ENCODE measurements around the gene SGCD.

Gene SGCD

DNA sequence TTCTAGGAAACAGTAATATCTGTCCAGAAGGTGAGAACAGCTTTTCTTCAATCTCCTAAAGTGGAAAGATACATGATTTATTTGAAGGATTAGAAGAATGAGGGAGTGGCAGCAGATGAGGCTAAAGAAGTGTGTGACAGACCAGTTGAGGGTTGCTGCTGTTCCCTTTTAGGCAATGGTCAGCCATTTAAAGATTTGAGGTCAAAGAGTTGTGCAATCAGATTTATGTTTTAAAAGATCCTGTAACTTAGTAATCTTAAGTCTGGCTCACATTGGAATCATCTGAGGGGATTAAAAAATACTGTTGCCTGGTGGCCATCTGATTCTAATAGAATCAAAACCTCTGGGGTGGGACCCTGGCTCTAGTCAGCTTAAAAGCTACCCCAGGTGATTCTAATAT lies 4.3 kb upstream of the SGCD start:
- ATAC-seq: no peak
- TF ChIP-seq ZFP3 (CRISPR knock-in tag; IDR thresholded peaks at IDR 0.05): no peak

DNA sequence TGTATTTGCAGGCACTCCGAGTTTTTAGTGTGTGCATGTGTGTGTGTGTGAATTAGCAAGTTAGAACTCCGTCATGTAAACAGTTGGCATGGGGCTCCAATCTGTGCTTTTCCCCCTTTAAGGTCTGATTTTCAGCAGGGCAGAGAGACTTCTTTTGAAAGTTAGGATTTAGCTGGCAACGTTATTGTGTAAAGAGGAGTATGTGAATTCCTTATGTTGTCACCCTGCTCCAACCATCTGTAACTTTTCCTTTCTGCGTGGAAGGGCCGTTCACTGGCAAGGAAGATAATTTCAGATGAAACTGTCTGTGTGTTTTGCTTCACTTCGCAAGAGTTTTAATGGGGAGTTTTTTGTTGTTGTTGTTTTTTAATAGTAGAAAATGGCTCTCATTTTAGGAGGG lies 332 bp downstream of the SGCD start:
- no peak for TF ChIP-seq PPARA (CRISPR knock-in tag; IDR thresholded peaks at IDR 0.05; ENCODE audit: borderline replicate concordance)
- no peak for TF ChIP-seq GLIS3 (CRISPR knock-in tag; IDR thresholded peaks at IDR 0.05)
- TF ChIP-seq RARB (CRISPR knock-in tag; IDR thresholded peaks at IDR 0.05): no peak
- no peak for TF ChIP-seq ZNF70 (CRISPR knock-in tag; IDR thresholded peaks at IDR 0.05)
- no peak for TF ChIP-seq SNAI2 (CRISPR knock-in tag; IDR thresholded peaks at IDR 0.05)
- ATAC-seq: peak; percentile 25

- no peak for ATAC-seq
- TF ChIP-seq RARB (CRISPR knock-in tag; IDR thresholded peaks at IDR 0.05) (no peak), TSHZ2 (CRISPR knock-in tag; IDR thresholded peaks at IDR 0.05) (no peak), OSR1 (CRISPR knock-in tag; IDR thresholded peaks at IDR 0.05) (no peak), ESRRG (CRISPR knock-in tag; IDR thresholded peaks at IDR 0.05) (no peak), ISL1 (CRISPR knock-in tag; IDR thresholded peaks at IDR 0.05) (no peak), TOX (CRISPR knock-in tag; IDR thresholded peaks at IDR 0.05; ENCODE audit: borderline replicate concordance) (no peak), SNAI2 (CRISPR knock-in tag; IDR thresholded peaks at IDR 0.05) (no peak), CSRNP3 (CRISPR knock-in tag; IDR thresholded peaks at IDR 0.05) (no peak), PPARA (CRISPR knock-in tag; IDR thresholded peaks at IDR 0.05; ENCODE audit: borderline replicate concordance) (no peak)
- TF ChIP-seq, protein P1, sequence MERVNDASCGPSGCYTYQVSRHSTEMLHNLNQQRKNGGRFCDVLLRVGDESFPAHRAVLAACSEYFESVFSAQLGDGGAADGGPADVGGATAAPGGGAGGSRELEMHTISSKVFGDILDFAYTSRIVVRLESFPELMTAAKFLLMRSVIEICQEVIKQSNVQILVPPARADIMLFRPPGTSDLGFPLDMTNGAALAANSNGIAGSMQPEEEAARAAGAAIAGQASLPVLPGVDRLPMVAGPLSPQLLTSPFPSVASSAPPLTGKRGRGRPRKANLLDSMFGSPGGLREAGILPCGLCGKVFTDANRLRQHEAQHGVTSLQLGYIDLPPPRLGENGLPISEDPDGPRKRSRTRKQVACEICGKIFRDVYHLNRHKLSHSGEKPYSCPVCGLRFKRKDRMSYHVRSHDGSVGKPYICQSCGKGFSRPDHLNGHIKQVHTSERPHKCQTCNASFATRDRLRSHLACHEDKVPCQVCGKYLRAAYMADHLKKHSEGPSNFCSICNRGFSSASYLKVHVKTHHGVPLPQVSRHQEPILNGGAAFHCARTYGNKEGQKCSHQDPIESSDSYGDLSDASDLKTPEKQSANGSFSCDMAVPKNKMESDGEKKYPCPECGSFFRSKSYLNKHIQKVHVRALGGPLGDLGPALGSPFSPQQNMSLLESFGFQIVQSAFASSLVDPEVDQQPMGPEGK (CRISPR knock-in tag; IDR thresholded peaks at IDR 0.05; ENCODE audit: borderline replicate concordance): no peak
Measured at GRCh38 chr5:156328161-156328560, 1.2 kb downstream of the SGCD start.

DNA sequence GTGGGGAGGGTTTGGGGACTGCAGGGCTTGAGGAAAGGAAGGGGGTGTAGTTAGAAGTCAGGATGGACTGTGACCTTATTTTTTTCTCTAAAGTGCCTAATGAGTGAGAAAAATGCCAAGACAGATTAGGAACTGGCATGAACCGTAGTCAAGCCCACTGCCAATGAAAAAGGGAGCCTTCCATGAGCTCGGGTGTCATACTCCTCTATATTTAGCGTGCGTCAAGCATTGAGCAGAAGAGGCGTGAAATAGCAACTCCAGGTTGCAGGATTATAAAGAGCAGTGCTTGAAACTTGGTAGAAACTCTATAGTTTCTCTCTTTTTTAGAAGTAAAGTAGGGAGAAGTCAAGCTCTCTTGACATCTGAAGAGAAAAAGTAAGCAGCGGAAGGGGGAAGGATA lies 1.8 kb downstream of the SGCD start:
- TF ChIP-seq ARNTL (CRISPR knock-in tag; IDR thresholded peaks at IDR 0.05; ENCODE audit: borderline replicate concordance, low read depth): no peak
- ATAC-seq: no peak

- no peak for ATAC-seq
- TF ChIP-seq OSR1 (CRISPR knock-in tag; IDR thresholded peaks at IDR 0.05) (no peak), ZNF70 (CRISPR knock-in tag; IDR thresholded peaks at IDR 0.05) (no peak), TOX (CRISPR knock-in tag; IDR thresholded peaks at IDR 0.05; ENCODE audit: borderline replicate concordance) (no peak), ZFP3 (CRISPR knock-in tag; IDR thresholded peaks at IDR 0.05) (no peak)
- TF ChIP-seq, protein P2, sequence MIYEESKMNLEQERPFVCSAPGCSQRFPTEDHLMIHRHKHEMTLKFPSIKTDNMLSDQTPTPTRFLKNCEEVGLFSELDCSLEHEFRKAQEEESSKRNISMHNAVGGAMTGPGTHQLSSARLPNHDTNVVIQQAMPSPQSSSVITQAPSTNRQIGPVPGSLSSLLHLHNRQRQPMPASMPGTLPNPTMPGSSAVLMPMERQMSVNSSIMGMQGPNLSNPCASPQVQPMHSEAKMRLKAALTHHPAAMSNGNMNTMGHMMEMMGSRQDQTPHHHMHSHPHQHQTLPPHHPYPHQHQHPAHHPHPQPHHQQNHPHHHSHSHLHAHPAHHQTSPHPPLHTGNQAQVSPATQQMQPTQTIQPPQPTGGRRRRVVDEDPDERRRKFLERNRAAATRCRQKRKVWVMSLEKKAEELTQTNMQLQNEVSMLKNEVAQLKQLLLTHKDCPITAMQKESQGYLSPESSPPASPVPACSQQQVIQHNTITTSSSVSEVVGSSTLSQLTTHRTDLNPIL (CRISPR knock-in tag; IDR thresholded peaks at IDR 0.05; ENCODE audit: low read depth): no peak
Measured at GRCh38 chr5:156329171-156329611, 2.2 kb downstream of the SGCD start.

- ATAC-seq: no peak
- TF ChIP-seq ZNF565 (CRISPR knock-in tag; conservative IDR thresholded peaks at IDR 0.05; ENCODE audit: low read depth): no peak
- TF ChIP-seq BACH2 (CRISPR knock-in tag; IDR thresholded peaks at IDR 0.05; ENCODE audit: borderline replicate concordance): no peak
- no peak for TF ChIP-seq ISL1 (CRISPR knock-in tag; IDR thresholded peaks at IDR 0.05)
- TF ChIP-seq, protein P1 (CRISPR knock-in tag; IDR thresholded peaks at IDR 0.05; ENCODE audit: borderline replicate concordance): no peak
- no peak for TF ChIP-seq ZFP3 (CRISPR knock-in tag; IDR thresholded peaks at IDR 0.05)
- no peak for TF ChIP-seq ZNF70 (CRISPR knock-in tag; IDR thresholded peaks at IDR 0.05)
- no peak for TF ChIP-seq ESRRG (CRISPR knock-in tag; IDR thresholded peaks at IDR 0.05)
- no peak for TF ChIP-seq OSR1 (CRISPR knock-in tag; IDR thresholded peaks at IDR 0.05)
- no peak for TF ChIP-seq TSHZ2 (CRISPR knock-in tag; IDR thresholded peaks at IDR 0.05)
- TF ChIP-seq GLIS3 (CRISPR knock-in tag; IDR thresholded peaks at IDR 0.05): no peak
- TF ChIP-seq ARNTL (CRISPR knock-in tag; IDR thresholded peaks at IDR 0.05; ENCODE audit: borderline replicate concordance, low read depth): no peak
- TF ChIP-seq CSDC2 (CRISPR knock-in tag; IDR thresholded peaks at IDR 0.05): no peak
- TF ChIP-seq SNAI2 (CRISPR knock-in tag; IDR thresholded peaks at IDR 0.05): no peak
- TF ChIP-seq RARB (CRISPR knock-in tag; IDR thresholded peaks at IDR 0.05): no peak
Measured at GRCh38 chr5:156330141-156330870, 3.3 kb downstream of the SGCD start.
